CD4-positive, alpha-beta T cell treated with Interleukin-15 for 1 hour (primary cell): ENCODE results near the gene GNA14.
"Not testable (repeated sequence)": the region's sequence is repeated elsewhere in the genome, so short reads cannot be mapped to it uniquely, and the experiment has no call there.

ENCODE experiments used
- DNase-seq: peaks from one replicate; pipeline ENCODE4 v3.0.0-alpha.2; 2020

The GNA14 gene

DNA sequence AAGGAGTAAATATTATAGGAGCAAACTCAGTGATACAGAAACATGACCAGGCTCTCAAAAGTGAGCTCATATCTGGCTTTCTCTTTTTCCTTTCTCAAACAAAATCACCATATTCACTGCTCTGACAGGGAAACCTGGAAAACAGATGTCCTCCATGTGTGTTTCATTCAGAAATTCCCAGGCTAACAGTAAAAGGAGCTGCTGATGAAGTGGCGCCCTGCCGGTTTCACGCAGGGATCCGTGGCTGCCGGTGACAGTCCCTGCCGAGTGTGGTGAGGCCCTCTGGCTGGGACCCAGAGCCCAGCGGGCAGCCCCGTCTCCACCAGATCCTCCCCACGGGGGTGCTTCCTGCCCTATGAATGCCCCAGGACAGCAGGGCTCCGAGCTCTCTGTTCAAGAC, 208.1 kb downstream of the GNA14 start:
- no peak for DNase-seq

DNA sequence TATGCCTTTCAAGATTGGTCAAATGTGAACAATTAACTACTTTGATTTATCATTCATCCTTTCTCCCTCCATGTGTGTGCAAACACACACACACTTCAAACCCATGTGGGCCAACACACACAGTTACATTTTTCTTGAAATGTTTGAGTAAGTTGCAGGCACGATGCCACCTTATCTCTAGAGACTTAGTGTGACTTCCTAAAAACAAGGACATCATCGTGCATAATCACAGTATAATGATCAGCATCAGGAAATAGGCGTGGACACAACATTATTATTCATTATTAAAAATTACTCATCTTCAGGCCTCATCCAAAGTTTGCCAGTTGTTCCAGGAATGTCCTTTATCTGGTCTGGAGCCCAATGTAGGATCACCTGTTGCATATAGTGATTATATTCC, 209.5 kb downstream of the GNA14 start:
- DNase-seq = no peak

DNA sequence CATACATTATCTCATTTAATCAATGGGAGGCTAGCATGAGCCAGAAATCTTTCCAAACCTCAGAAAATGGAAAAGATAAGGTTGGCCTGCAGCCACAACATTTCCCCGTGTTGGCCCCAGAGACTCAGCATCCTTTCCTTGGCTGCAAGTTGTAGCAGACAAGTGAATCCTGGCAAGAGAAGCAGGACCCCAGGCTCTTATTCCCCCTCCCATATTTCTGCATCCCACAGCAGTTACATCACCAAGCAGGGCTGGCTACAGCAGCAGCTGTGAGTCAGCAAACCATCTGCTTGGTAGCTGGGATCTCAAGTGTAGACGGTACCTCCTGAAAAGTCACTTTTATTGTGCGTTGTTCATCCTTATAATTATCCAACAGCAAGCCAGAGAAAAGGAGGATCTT, 212.4 kb downstream of the GNA14 start:
- DNase-seq = no peak

- DNase-seq = no peak
Measured at GRCh38 chr9:77435277-77435676, 212.8 kb downstream of the GNA14 start.

GRCh38 chr9:77433675-77434445, 214.3 kb downstream of the GNA14 start:
- no peak for DNase-seq

DNA sequence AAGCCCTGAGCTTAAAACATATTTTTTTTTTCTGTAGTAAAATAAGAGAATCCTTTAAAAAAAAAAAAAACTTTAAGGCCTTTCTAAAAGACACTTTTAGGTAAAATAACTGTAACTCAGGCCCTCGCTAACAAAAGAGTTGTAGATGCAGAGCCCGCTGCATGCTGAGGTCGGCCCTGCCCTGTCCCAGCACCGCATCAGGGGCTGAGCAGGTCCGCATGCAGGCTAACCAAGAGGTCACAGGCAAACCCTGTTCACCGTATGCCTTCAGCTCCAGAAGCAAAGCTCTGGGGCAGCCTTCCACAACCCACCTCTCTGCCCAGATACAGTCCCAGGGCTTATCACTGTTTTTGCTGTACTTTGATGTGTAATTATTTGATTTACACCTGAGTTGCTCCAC, 216.1 kb downstream of the GNA14 start:
- no peak for DNase-seq

GRCh38 chr9:77429928-77430327, 218.2 kb downstream of the GNA14 start:
- DNase-seq = no peak

DNA sequence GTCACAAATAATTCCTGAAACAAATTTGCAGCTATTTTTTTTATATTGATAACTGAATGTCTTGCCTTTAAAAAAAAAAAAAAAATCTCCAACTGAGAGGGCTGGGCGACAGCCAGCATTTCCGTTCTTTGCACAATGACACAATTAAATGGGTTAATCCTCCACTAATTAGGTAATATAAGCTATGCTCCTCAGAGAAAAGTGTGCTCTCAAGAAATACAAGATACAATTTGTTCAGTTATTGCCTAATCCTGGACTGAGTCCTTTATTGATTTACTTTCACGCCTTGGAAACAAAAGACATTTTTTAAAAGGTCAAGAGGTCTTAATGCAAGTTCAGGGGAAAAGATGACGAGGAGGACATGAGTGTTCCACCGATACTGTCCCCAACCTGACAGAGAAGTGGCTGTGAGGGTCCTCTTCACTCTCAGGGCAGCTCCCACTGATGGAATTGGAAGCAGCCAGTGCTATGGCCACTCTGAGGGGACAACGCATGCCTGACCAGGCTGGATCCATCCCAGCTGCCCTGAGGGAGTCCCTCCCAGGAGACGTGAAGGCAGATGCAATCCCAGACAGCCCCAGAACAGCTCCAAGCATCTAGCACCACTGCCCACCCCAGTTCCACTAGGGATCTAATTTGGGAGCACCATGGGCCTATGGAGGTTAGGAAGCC, 220.7 kb downstream of the GNA14 start:
- DNase-seq = no peak

GRCh38 chr9:77426712-77427111, 221.4 kb downstream of the GNA14 start:
- no peak for DNase-seq

DNA sequence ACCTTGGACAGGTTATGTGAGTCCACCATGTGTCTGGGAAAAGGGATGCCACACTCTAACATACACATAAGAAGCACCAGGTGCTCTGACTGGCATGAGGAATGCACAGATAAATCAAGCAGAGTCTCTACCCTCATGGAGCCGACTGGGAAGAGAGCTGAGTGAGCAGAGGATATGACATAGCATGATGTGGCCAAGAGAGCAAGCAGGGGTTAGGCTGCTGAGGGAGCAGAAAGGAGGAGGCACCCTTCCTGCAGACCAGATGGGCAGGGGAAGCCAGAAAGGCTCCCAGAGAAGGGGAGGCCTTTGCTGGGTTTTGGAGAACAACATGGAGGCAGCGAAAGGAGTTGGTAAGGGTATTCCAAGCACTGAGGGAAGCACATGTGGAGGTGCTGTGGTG, 223.1 kb downstream of the GNA14 start:
- DNase-seq = no peak

- no peak for DNase-seq
Measured at GRCh38 chr9:77423841-77424240, 224.3 kb downstream of the GNA14 start.

DNA sequence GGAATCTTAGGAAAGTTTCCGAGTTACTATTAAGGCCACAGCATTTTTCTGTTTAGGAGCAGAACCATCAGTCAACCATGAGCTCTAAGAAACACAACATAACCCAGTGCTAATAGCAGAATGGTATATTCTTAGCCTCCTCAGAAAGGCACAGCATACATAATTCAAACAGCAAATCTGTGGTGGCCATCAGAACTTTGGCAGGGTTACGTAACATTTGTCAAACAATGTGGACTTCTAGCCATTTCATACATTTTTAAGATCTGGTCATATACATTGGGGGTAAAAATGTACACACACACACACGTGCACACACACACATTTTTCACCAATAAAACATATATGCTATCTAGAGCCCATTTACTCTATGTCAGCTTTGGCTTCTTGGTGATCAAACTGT, 225.2 kb downstream of the GNA14 start:
- no peak for DNase-seq

DNA sequence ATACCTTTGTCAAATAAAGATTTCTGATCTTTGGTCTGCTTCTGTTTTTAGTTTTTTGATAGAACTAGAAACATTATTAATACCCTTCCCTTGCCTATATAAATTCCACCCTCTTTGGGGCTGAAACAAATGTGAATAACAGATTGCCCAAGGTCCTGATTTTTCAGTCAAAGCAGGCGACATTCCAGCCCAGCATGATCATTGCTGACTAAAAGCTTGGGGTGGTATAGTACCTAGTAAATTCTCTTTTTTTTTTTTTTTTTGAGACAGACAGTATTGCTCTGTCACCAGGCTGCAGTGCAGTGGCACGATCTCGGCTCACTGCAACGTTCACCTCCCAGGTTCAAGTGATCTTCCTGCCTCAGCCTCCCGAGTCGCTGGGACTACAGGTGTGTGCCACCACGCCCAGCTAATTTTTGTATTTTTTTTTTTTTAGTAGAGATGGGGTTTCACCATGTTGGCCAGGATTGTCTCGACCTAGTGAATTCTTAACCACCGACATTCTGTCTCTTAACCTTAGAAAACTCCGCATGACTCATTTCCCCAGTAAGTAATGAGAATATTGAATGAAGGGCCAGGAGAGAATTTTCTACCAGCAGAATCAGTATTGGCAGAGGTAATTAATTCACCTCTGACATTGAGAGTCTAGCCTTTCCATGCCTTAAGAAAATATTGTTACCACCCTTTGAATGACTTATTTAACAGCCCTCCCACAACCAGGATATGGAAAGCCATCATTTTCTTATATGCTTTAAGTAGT, 226.4 kb downstream of the GNA14 start:
- no peak for DNase-seq

DNA sequence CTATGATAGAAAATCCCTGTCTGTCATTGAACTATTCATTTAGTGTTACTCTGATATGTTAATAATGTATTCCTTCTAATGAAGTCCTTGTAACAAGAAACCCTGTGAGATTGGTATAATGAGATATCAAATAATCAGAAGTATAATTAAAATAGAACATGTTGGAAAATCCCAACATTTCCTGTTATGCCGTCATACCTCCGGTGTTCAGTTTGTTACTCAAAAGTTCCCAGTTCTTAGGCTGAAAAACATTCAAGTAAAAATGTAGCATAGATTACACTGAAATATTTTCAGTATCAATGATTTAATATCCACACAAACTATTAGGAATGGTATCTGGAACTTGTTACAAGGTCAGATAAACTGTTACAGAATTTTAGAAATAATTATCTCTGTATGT, 227.5 kb downstream of the GNA14 start:
- no peak for DNase-seq

DNA sequence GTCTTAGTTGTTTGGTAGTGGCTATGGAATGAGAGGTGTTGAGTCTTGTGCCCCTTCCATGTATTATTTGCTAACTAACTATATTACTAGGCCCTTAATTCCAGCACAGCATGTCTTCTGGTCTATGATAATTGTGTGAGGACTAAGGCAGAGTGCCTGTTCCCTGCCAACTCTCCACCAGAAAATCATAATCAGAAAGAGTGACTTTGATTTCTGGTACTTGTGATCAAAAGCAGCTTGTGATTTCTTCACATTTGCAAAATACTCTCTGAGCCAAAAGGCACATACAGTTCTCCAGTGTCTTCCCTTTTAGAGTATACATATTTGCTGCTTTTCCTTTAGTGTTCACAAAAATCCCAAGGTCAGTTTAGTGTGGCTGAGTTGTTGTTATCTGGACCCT, 229.9 kb downstream of the GNA14 start:
- DNase-seq = no peak

DNA sequence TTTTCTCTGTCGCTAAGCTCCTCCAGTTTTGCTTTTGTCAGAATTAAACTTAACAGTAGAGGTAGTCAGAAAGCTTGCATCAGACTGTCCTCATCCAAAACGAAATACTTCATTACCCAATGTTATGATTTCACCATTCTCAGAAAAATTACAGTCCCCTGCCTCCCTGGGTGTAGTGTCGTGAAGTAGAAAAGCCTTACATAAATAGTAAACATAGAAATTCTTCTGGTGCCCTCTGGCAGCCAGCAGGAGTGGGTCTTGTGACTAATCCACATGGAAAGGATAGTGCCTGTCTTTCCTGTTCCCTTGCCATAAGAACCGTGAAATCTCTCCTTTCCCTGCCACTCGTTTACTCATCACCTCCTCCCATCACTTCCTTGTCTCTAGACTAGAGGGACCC, 230.6 kb downstream of the GNA14 start:
- no peak for DNase-seq

- not testable (repeated sequence) for DNase-seq
Measured at GRCh38 chr9:77408521-77408920, 239.6 kb downstream of the GNA14 start.

DNA sequence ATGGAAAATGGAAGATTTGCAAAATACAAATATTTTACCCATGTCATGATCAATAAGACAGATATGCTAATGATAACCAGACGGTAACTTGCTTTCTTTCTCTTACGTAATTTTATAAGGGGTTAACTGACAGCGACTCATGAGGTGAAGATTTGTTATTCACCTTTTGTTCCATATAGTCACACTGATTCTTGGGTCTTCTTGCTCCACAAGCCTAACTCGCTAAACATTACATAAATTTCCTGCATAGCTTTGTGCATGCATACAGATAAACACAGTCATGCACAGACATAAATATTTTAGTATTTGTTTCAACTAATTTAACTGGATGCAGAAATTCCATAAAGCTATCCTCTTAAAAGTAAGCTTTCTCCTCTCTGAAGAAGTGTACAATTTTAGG, 244.9 kb downstream of the GNA14 start:
- DNase-seq = no peak

GRCh38 chr9:77402286-77402685, 245.8 kb downstream of the GNA14 start:
- no peak for DNase-seq

DNA sequence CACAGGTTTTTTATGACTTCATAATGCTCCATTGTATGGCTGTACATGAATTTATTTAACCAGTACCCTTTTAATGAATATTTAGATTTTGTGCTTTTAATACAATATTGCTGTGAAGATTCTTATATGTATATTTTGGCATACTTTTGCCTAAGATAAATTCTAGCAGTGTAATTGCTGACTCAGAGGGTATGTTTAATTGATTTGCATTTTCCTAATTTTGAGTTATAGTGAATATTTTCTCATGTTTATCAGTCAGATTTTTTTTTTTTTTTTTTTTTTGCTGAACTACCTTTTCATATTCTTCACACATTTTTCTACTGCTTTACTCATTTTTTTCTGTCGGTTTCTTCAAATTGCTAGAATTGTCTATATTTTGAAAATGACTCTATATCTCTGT, 248.2 kb downstream of the GNA14 start:
- DNase-seq = no peak

DNA sequence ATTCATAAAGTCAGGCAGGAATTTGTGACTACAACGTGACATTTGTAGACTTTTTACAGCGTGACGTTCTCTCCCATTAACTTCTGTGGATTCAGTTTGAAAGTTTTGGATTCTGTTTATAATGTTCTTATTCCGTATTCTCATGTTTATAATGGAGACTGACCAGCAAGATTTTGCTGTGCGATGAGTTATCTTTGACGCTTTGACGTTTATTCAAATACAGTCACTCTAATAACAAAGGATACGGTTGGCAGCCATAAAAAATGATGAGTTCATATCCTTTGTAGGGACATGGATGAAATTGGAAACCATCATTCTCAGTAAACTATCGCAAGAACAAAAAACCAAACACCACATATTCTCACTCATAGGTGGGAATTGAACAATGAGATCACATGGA, 249.5 kb downstream of the GNA14 start:
- not testable (repeated sequence) for DNase-seq

- no peak for DNase-seq
Measured at GRCh38 chr9:77392328-77392727, 255.8 kb downstream of the GNA14 start.

DNA sequence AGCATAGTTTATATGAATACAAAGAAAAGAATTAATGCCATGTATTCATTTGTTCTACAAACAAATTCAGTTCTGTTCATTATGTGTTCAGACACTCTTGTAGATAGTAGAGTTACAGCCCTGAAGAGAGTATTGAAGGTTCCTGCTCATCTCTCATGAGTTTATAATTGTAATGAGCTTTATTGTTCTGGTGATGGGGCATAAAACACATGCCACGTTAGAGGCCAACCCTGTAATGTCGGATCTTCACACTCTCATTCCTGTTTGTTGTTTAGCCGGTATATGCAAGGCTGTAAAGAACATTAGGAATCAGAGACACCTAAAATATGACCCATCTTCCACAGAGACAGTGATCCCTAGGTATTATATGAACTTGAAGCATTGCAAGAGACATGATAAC, 256.3 kb downstream of the GNA14 start:
- no peak for DNase-seq

- DNase-seq = no peak
Measured at GRCh38 chr9:77386187-77386586, 261.9 kb downstream of the GNA14 start.
